ENCODE data around the gene ATP8B4. TPM values are rescaled to one million over a fixed set of nuclear protein-coding genes. Genes with fewer than 3 reads are reported as not detected.

ATP8B4 gene
- polyA plus RNA-seq, 1 donor (not counting 4 experiments of a cell fraction or from before 2014, with no cell fraction given), result 0.05 TPM

GRCh38 chr15:49923671-49924070 lies 195.4 kb downstream of the ATP8B4 start:
- Histone ChIP-seq H3K4me1 (ENCODE audit: control insufficient read depth, extremely low read depth, insufficient read depth, low read length) (no peaks in the 10 kb centered on the region), H3K27ac (ENCODE audit: control insufficient read depth, insufficient read depth, low read length) (no peak overlapping the region), H3K36me3 (ENCODE audit: control insufficient read depth in 2 of 2, extremely low read depth in 1 of 2, insufficient read depth in 2 of 2, low read length in 2 of 2) (no peaks in the 10 kb centered on the region), H3K9ac (ENCODE audit: control insufficient read depth, extremely low read depth, insufficient read depth, low read length) (no peak overlapping the region), H3K9me1 (ENCODE audit: control insufficient read depth, extremely low read depth, insufficient read depth, low read length) (no peaks in the 10 kb centered on the region), H3K9me3 (ENCODE audit: control insufficient read depth, low read depth, low read length) (no peaks in the 10 kb centered on the region), H2AFZ (ENCODE audit: control insufficient read depth, low read length) (no peak overlapping the region), H4K20me1 (ENCODE audit: control insufficient read depth, extremely low read depth, insufficient read depth, low read length) (no peaks in the 10 kb centered on the region), H3K79me2 (ENCODE audit: control insufficient read depth, insufficient read depth, low read length) (no peaks in the 10 kb centered on the region), H3K4me3 (ENCODE audit: control insufficient read depth in 2 of 3, extremely low read depth in 1 of 3, insufficient read depth in 2 of 3, low read depth in 1 of 3, low read length in 3 of 3) (no peak overlapping the region), H3K27me3 (ENCODE audit: control insufficient read depth, extremely low read depth, insufficient read depth, low read length) (no peaks in the 10 kb centered on the region), H3K4me2 (ENCODE audit: control insufficient read depth, extremely low read depth, insufficient read depth, low read depth, low read length) (no peak overlapping the region)
- TF ChIP-seq EZH2 (IDR thresholded peaks at IDR 0.05; ENCODE audit: low read length) (no peak), CTCF (optimal IDR thresholded peaks at IDR 0.05 in 1 of 3, IDR thresholded peaks at IDR 0.05 in 1 of 3, conservative IDR thresholded peaks at IDR 0.05 in 1 of 3; ENCODE audit: extremely low read depth in 1 of 3, insufficient read depth in 2 of 3, low read length in 3 of 3) (no peak)
- dilution Hi-C loops (cut with MboI; ENCODE audit: extremely low pct_ligation_motif_present, low sequenced_read_pairs), result no loop called here
- no peak for FAIRE-seq
- no peak for DNase-seq (ENCODE audit: low read depth, low spot score)

GRCh38 chr15:49919034-49919433 lies 200.0 kb downstream of the ATP8B4 start:
- no peak overlapping the region for H2AFZ ChIP-seq (ENCODE audit: control insufficient read depth, low read length)
- no peaks in the 10 kb centered on the region for H4K20me1 ChIP-seq (ENCODE audit: control insufficient read depth, extremely low read depth, insufficient read depth, low read length)
- no peaks in the 10 kb centered on the region for H3K27me3 ChIP-seq (ENCODE audit: control insufficient read depth, extremely low read depth, insufficient read depth, low read length)
- H3K9ac ChIP-seq (ENCODE audit: control insufficient read depth, extremely low read depth, insufficient read depth, low read length), result no peak overlapping the region
- DNase-seq (ENCODE audit: low read depth, low spot score) (no peak), FAIRE-seq (no peak)
- dilution Hi-C loops (cut with MboI; ENCODE audit: extremely low pct_ligation_motif_present, low sequenced_read_pairs), result no loop called here
- no peak overlapping the region for H3K4me2 ChIP-seq (ENCODE audit: control insufficient read depth, extremely low read depth, insufficient read depth, low read depth, low read length)
- no peak overlapping the region for H3K27ac ChIP-seq (ENCODE audit: control insufficient read depth, insufficient read depth, low read length)
- H3K79me2 ChIP-seq (ENCODE audit: control insufficient read depth, insufficient read depth, low read length), result no peaks in the 10 kb centered on the region
- TF ChIP-seq EZH2 (IDR thresholded peaks at IDR 0.05; ENCODE audit: low read length) (no peak), CTCF (optimal IDR thresholded peaks at IDR 0.05 in 1 of 3, IDR thresholded peaks at IDR 0.05 in 1 of 3, conservative IDR thresholded peaks at IDR 0.05 in 1 of 3; ENCODE audit: extremely low read depth in 1 of 3, insufficient read depth in 2 of 3, low read length in 3 of 3) (no peak)
- H3K36me3 ChIP-seq (ENCODE audit: control insufficient read depth in 2 of 2, extremely low read depth in 1 of 2, insufficient read depth in 2 of 2, low read length in 2 of 2), result no peaks in the 10 kb centered on the region
- H3K9me3 ChIP-seq (ENCODE audit: control insufficient read depth, low read depth, low read length), result no peaks in the 10 kb centered on the region
- H3K9me1 ChIP-seq (ENCODE audit: control insufficient read depth, extremely low read depth, insufficient read depth, low read length), result no peaks in the 10 kb centered on the region
- no peaks in the 10 kb centered on the region for H3K4me1 ChIP-seq (ENCODE audit: control insufficient read depth, extremely low read depth, insufficient read depth, low read length)
- H3K4me3 ChIP-seq (ENCODE audit: control insufficient read depth in 2 of 3, extremely low read depth in 1 of 3, insufficient read depth in 2 of 3, low read depth in 1 of 3, low read length in 3 of 3), result no peak overlapping the region
